Measurements from ENCODE around the gene RIMS1.

DNA sequence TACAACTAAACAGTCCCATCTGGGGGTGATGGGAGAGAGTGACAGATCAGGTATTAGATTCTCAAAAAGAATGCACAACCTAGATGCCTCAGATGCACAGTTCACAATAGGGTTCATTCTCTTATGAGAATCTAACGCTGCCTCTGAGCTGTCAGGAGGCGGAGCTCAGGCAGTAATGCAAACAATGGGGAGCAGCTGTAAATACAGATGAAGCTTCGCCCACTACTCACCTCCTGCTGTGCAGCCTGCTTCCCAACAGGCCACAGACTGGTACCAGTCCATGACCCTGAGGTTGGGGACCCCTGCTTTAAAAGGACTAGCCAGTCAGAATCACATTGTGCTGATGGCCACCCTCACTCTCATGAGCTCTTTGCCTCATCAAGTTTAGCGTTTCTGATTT is 488.5 kb downstream of the RIMS1 start:
- TF ChIP-seq, protein P1, sequence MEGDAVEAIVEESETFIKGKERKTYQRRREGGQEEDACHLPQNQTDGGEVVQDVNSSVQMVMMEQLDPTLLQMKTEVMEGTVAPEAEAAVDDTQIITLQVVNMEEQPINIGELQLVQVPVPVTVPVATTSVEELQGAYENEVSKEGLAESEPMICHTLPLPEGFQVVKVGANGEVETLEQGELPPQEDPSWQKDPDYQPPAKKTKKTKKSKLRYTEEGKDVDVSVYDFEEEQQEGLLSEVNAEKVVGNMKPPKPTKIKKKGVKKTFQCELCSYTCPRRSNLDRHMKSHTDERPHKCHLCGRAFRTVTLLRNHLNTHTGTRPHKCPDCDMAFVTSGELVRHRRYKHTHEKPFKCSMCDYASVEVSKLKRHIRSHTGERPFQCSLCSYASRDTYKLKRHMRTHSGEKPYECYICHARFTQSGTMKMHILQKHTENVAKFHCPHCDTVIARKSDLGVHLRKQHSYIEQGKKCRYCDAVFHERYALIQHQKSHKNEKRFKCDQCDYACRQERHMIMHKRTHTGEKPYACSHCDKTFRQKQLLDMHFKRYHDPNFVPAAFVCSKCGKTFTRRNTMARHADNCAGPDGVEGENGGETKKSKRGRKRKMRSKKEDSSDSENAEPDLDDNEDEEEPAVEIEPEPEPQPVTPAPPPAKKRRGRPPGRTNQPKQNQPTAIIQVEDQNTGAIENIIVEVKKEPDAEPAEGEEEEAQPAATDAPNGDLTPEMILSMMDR (conservative IDR thresholded peaks at IDR 0.05; ENCODE audit: low read depth, low read length), result no peak
- no peak for TF ChIP-seq EZH2phosphoT487 (IDR thresholded peaks at IDR 0.05; ENCODE audit: borderline replicate concordance, low read length)

All from PC-3 (cell line).